HepG2 (cell line): ENCODE data around the gene AMDHD1. TPM values are rescaled to one million over a fixed set of nuclear protein-coding genes. Genes with fewer than 3 reads are reported as not detected.

Experiments used
- ATAC-seq: fragments of 200-7000 bp; cut with Tn5 transposase; 3 replicates; pipeline ENCODE4 v1.9.1; 2020; ENCODE audit warnings: mild to moderate bottlenecking, moderate library complexity
- BruUV-seq: library from RNA; stranded (reverse); fragments of 400-500 nt; replicated peaks from 2 replicates; lab custom pipeline; 2021; lab: Mats Ljungman, UMichigan
- CTCF ChIA-PET: fragments of 300-600 bp; formaldehyde crosslinking; extraction: SDS; loops from one replicate; lab custom pipeline; 2021; ENCODE audit warnings: low total read pairs, inconsistent platforms, low intra/inter-chr PET ratio; lab: Yijun Ruan, JAX
- POLR2A ChIA-PET: fragments of 350-600 bp; sonication (Branson Sonifier 250); formaldehyde crosslinking; loops from one replicate; lab custom pipeline; 2020; ENCODE audit warnings: antibody characterized with exemption, inconsistent platforms; lab: Yijun Ruan, JAX
- DNase-seq: peaks from one replicate; pipeline ENCODE4 v3.0.0-alpha.2; 2015; ENCODE audit warnings: low spot score
- FAIRE-seq: peaks from 3 replicates; lab custom pipeline; 2011; peaks lifted over from hg19 to GRCh38; lab: Jason Lieb, UNC
- H2AFZ ChIP-seq: one replicate; pipeline ENCODE4 v1.6.1; 2011; ENCODE audit warnings: low read length, inconsistent platforms
- H3K27ac ChIP-seq: fragments of 300-600 bp; 3 replicates; pipeline ENCODE4 v1.8.0; 2011; ENCODE audit warnings: mixed run types, mild to moderate bottlenecking, mixed read lengths, low read length, inconsistent platforms; ENCODE audit not compliant: insufficient read depth; ENCODE audit errors: extremely low read length
- H3K27me3 ChIP-seq, 2 experiments: fragments of 200-600 bp in 1 of 2; 2 replicates in 1 of 2; 3 replicates in 1 of 2; pipeline versions ENCODE4 v1.6.0 to v1.8.0; 2011; ENCODE audit warnings: low read length in 2 of 2, mild to moderate bottlenecking in 2 of 2, moderate library complexity in 2 of 2, inconsistent platforms in 1 of 2; ENCODE audit not compliant: insufficient read depth in 2 of 2, control insufficient read depth in 1 of 2
- H3K36me3 ChIP-seq, 2 experiments: fragments of 200-600 bp in 1 of 2; replicated peaks in 1 of 2; 2 replicates in 1 of 2; 3 replicates in 1 of 2; pipeline versions ENCODE4 v1.5.1 to v1.8.0; 2011; ENCODE audit warnings: low read length in 2 of 2, inconsistent platforms in 1 of 2; ENCODE audit not compliant: insufficient read depth in 2 of 2, control insufficient read depth in 1 of 2
- H3K4me1 ChIP-seq: 2 replicates; pipeline ENCODE4 v1.5.1; 2012; ENCODE audit warnings: low read length, inconsistent platforms; ENCODE audit not compliant: insufficient read depth
- H3K4me2 ChIP-seq: 2 replicates; pipeline ENCODE4 v1.6.0; 2011; ENCODE audit warnings: low read depth, low read length, inconsistent platforms
- H3K4me3 ChIP-seq, 3 experiments: fragments of 200-600 bp in 1 of 3; sonication (generic), shearing (Covaris generic) in 1 of 3; replicated peaks in 1 of 3; 2 replicates each; pipeline ENCODE4 v1.5.1; 2011 to 2016; ENCODE audit warnings: low read length in 3 of 3, inconsistent platforms in 2 of 3, low read depth in 2 of 3, mild to moderate bottlenecking in 2 of 3, control low read depth in 1 of 3, mixed read lengths in 1 of 3; ENCODE audit not compliant: insufficient read depth in 1 of 3
- H3K79me2 ChIP-seq: one replicate; pipeline ENCODE4 v1.6.1; 2011; ENCODE audit warnings: low read length, inconsistent platforms; ENCODE audit not compliant: insufficient read depth
- H3K9ac ChIP-seq: 2 replicates; pipeline ENCODE4 v1.6.0; 2011; ENCODE audit warnings: mild to moderate bottlenecking, low read depth, low read length, inconsistent platforms; ENCODE audit not compliant: insufficient read depth
- H3K9me3 ChIP-seq: 2 replicates; pipeline ENCODE4 v1.5.1; 2012; ENCODE audit warnings: mild to moderate bottlenecking, low read length
- H4K20me1 ChIP-seq: 2 replicates; pipeline ENCODE4 v1.6.0; 2011; ENCODE audit warnings: inconsistent platforms, mild to moderate bottlenecking, low read length, moderate library complexity; ENCODE audit not compliant: insufficient read depth
- ARID2 ChIP-seq: sonication (generic); formaldehyde crosslinking; IDR thresholded peaks from 2 replicates; pipeline ENCODE4 v1.8.1; 2022; ENCODE audit warnings: mild to moderate bottlenecking, missing genetic modification reagents, borderline replicate concordance
- ATM ChIP-seq: fragments of 450-650 bp; IDR thresholded peaks from 2 replicates; pipeline ENCODE4 v1.7.1; 2017; ENCODE audit warnings: mild to moderate bottlenecking, borderline replicate concordance
- GTF2F1 ChIP-seq: fragments of 150-350 bp; IDR thresholded peaks from 2 replicates; pipeline ENCODE4 v1.6.1; 2014; ENCODE audit warnings: low read length
- MIXL1 ChIP-seq: IDR thresholded peaks from 2 replicates; pipeline ENCODE4 v1.6.1; 2016
- NCOR1 ChIP-seq: fragments of 200-600 bp; sonication (generic); IDR thresholded peaks from 2 replicates; pipeline ENCODE4 v1.7.0; 2017; ENCODE audit warnings: antibody characterized with exemption, low read length, borderline replicate concordance
- SIX1 ChIP-seq: sonication (generic); formaldehyde crosslinking; IDR thresholded peaks from 2 replicates; pipeline ENCODE4 v1.4.0; 2020; ENCODE audit warnings: missing genetic modification reagents, borderline replicate concordance
- SIX4 ChIP-seq: sonication (generic); formaldehyde crosslinking; IDR thresholded peaks from 2 replicates; pipeline ENCODE4 v1.4.0; 2020; ENCODE audit warnings: missing genetic modification reagents
- STAT5B ChIP-seq: sonication (generic); formaldehyde crosslinking; IDR thresholded peaks from 2 replicates; pipeline ENCODE4 v1.4.0; 2020; ENCODE audit warnings: missing genetic modification reagents
- TRIM24 ChIP-seq: sonication (generic); formaldehyde crosslinking; IDR thresholded peaks from 2 replicates; pipeline ENCODE4 v1.8.0; 2022; ENCODE audit warnings: mild to moderate bottlenecking, missing genetic modification reagents
- ZBTB20 ChIP-seq: sonication (generic); formaldehyde crosslinking; IDR thresholded peaks from 2 replicates; pipeline ENCODE4 v1.8.1; 2023; ENCODE audit warnings: missing genetic modification reagents, low read depth, mild to moderate bottlenecking, borderline replicate concordance
- ZNF234 ChIP-seq: sonication (generic); formaldehyde crosslinking; conservative IDR thresholded peaks from 2 replicates; pipeline ENCODE4 v1.5.1; 2020; ENCODE audit warnings: mild to moderate bottlenecking, missing genetic modification reagents
- ZNF431 ChIP-seq: sonication (generic); formaldehyde crosslinking; IDR thresholded peaks from 2 replicates; pipeline ENCODE4 v1.9.0; 2022; ENCODE audit warnings: missing genetic modification reagents, low read depth, mild to moderate bottlenecking, borderline replicate concordance
- ZNF484 ChIP-seq: sonication (generic); formaldehyde crosslinking; IDR thresholded peaks from 2 replicates; pipeline ENCODE4 v1.5.1; 2020; ENCODE audit warnings: mild to moderate bottlenecking, low read depth, missing genetic modification reagents, borderline replicate concordance
- ZNF552 ChIP-seq: sonication (generic); formaldehyde crosslinking; IDR thresholded peaks from 2 replicates; pipeline ENCODE4 v1.9.0; 2022; ENCODE audit warnings: missing genetic modification reagents, mild to moderate bottlenecking, borderline replicate concordance
- ZNF737 ChIP-seq: sonication (generic); formaldehyde crosslinking; IDR thresholded peaks from 2 replicates; pipeline ENCODE4 v1.5.0; 2020; ENCODE audit warnings: missing genetic modification reagents, mild to moderate bottlenecking, borderline replicate concordance
- WGBS: methylation state at CpG from one replicate; pipeline ENCODE4 v1.1.6; 2017; ENCODE audit warnings: low lambda C conversion rate; 5-methylcytosine and 5-hydroxymethylcytosine counted together
- in situ Hi-C: cut with HindIII; loops from 2 replicates; pipeline ENCODE4 v1.10.0; 2017; ENCODE audit warnings: low pct_unique_long_range_greater_than_20kb; ENCODE audit not compliant: extremely low pct_ligation_motif_present
- intact Hi-C: fragments of 100-400 bp; cut with micrococcal nuclease; formaldehyde crosslinking; loops from one replicate; pipeline ENCODE4 v1.10.0; 2022; ENCODE audit not compliant: unreplicated experiment
- polyA plus RNA-seq, 8 experiments: library from polyadenylated mRNA; depleted of rRNA in 3 of 8; stranded (reverse) in 7 of 8; unstranded in 1 of 8; fragments of >200 nt; fragmentation: Illumina TruSeq in 4 of 8; extraction: Trizol in 4 of 8; gene quantifications; 2 replicates each; pipeline versions ENCODE4 v1.2.1 to v1.2.3, GENCODE V29; 2011 to 2016; ENCODE audit warnings: low read depth in 4 of 8, missing spikeins in 1 of 8, mixed read lengths in 1 of 8; ENCODE audit not compliant: insufficient read depth in 1 of 8
- total RNA-seq, 5 experiments: library from RNA; depleted of rRNA; stranded (reverse); fragments of >200 nt; fragmentation: Illumina TruSeq; extraction: Trizol; gene quantifications; 2 replicates each; pipeline ENCODE4 v1.2.3, GENCODE V29; 2016; ENCODE audit warnings: low read depth in 1 of 5
- TF ChIP-seq, protein P1 (sequence below): IDR thresholded peaks from 2 replicates; pipeline ENCODE4 v1.6.1; 2018; ENCODE audit warnings: missing genetic modification reagents, mild to moderate bottlenecking, missing compliant biosample characterization

Gene AMDHD1
- total and polyA plus RNA-seq, 2 of the 13 experiments (the other 11 are each of a cell fraction or from before 2014, with no cell fraction given): 6.5 to 29.6 TPM

- no peaks in the 10 kb centered on the region for H4K20me1 ChIP-seq
- 0 out of 2 replicates have a peak overlapping the region, but pooled peaks have one; percentile 59 for H3K4me2 ChIP-seq
- DNase-seq: no peak
- intact Hi-C loops: no loop called here
- no peak overlapping the region for H2AFZ ChIP-seq
- H3K4me1 ChIP-seq: peaks cover 88% of the 10 kb centered on the region
- in situ Hi-C loops: loop anchor here (25.0 kb wide), 1 partner anchor 388 kb away; no protein-coding TSS in a partner anchor
- WGBS: 79% methylated on average over 4 of the region's 4 CpGs
- ATAC-seq: no peak
- CTCF ChIA-PET: no interaction called here
- peak overlapping the region; percentile 74 for H3K27ac ChIP-seq
- no peaks in the 10 kb centered on the region for H3K27me3 ChIP-seq
- no peaks in the 10 kb centered on the region for H3K79me2 ChIP-seq
- TF ChIP-seq TRIM24 (CRISPR knock-in tag) (no peak), ATM (no peak), ZNF552 (CRISPR knock-in tag) (no peak), ZNF484 (CRISPR knock-in tag) (no peak), SIX1 (CRISPR knock-in tag) (no peak), ZNF234 (CRISPR knock-in tag) (no peak), ZNF431 (CRISPR knock-in tag) (no peak), MIXL1 (CRISPR knock-in tag) (no peak), ZBTB20 (CRISPR knock-in tag) (no peak), ARID2 (CRISPR knock-in tag) (no peak), ZNF737 (CRISPR knock-in tag) (no peak), STAT5B (no peak), NCOR1 (no peak), SIX4 (no peak), GTF2F1 (no peak)
- TF ChIP-seq, protein P1, sequence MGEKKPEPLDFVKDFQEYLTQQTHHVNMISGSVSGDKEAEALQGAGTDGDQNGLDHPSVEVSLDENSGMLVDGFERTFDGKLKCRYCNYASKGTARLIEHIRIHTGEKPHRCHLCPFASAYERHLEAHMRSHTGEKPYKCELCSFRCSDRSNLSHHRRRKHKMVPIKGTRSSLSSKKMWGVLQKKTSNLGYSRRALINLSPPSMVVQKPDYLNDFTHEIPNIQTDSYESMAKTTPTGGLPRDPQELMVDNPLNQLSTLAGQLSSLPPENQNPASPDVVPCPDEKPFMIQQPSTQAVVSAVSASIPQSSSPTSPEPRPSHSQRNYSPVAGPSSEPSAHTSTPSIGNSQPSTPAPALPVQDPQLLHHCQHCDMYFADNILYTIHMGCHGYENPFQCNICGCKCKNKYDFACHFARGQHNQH (CRISPR knock-in tag): no peak
- 0 out of 2 replicates have a peak overlapping the region, but pooled peaks have one; percentile 11 for H3K9ac ChIP-seq
- POLR2A ChIA-PET: interaction anchor here (3.8 to 7.0 kb wide), 2 partner anchors 9 to 33 kb away, joined by 64 to 92 read pairs; partner anchors contain the start of genes AMDHD1 and CCDC38
- BruUV-seq: TSS peak; percentile 42
- FAIRE-seq: no peak
- no peak overlapping the region for H3K4me3 ChIP-seq
- no peaks in the 10 kb centered on the region for H3K36me3 ChIP-seq
- no peaks in the 10 kb centered on the region for H3K9me3 ChIP-seq
Measured at GRCh38 chr12:95975491-95975890, 32.4 kb downstream of the AMDHD1 start.
